CD4-positive, alpha-beta T cell (primary cell): Measurements from ENCODE around the gene VARS2. TPM values are rescaled to one million over a fixed set of nuclear protein-coding genes. Genes with fewer than 3 reads are reported as not detected.

ENCODE experiments used
- ATAC-seq: fragments of 200-7000 bp; cut with Tn5 transposase; one replicate; pipeline ENCODE4 v1.10.0; 2022; ENCODE audit warnings: mild to moderate bottlenecking; ENCODE audit not compliant: poor library complexity
- CTCF ChIA-PET: fragments of 350-600 bp; sonication (Branson Sonifier 250); formaldehyde crosslinking; loops from one replicate; lab custom pipeline; 2021; ENCODE audit warnings: antibody characterized with exemption, inconsistent platforms; lab: Charles Lee
- POLR2A ChIA-PET: fragments of 350-600 bp; sonication (Branson Sonifier 250); formaldehyde crosslinking; loops from one replicate; lab custom pipeline; 2021; ENCODE audit warnings: antibody characterized with exemption, inconsistent platforms; lab: Charles Lee
- DNase-seq, 14 experiments: peaks; one replicate each; pipeline ENCODE4 v3.0.0-alpha.2; 2013 to 2020; ENCODE audit warnings: mixed read lengths in 2 of 14
- H3K27ac ChIP-seq, 2 donors: one replicate each; pipeline versions ENCODE4 v1.5.1 to v1.7.0; 2013; ENCODE audit warnings: low read length in 2 of 2, low read depth in 1 of 2, mild to moderate bottlenecking in 1 of 2
- H3K27me3 ChIP-seq, 2 experiments: 1 replicate in 1 of 2; 2 replicates in 1 of 2; pipeline versions ENCODE4 v1.6.1 to v1.7.0; 2013; ENCODE audit warnings: low read length in 2 of 2, control low read depth in 1 of 2, mild to moderate bottlenecking in 1 of 2, moderate library complexity in 1 of 2; ENCODE audit not compliant: insufficient read depth in 2 of 2, control insufficient read depth in 1 of 2
- H3K36me3 ChIP-seq: one replicate; pipeline ENCODE4 v1.6.1; 2013; ENCODE audit warnings: low read length, control low read depth; ENCODE audit not compliant: insufficient read depth
- H3K4me1 ChIP-seq: one replicate; pipeline ENCODE4 v1.6.1; 2013; ENCODE audit warnings: low read length, control low read depth; ENCODE audit not compliant: insufficient read depth
- H3K4me3 ChIP-seq: one replicate; pipeline ENCODE4 v1.5.1; 2013; ENCODE audit warnings: mild to moderate bottlenecking, low read length, moderate library complexity
- H3K9me3 ChIP-seq, 2 experiments: 1 replicate in 1 of 2; 2 replicates in 1 of 2; pipeline versions ENCODE4 v1.6.1 to v1.7.0; 2013; ENCODE audit warnings: low read length in 2 of 2, mild to moderate bottlenecking in 2 of 2, control low read depth in 1 of 2, moderate library complexity in 1 of 2; ENCODE audit not compliant: control insufficient read depth in 1 of 2, insufficient read depth in 1 of 2
- H3K27ac Mint-ChIP-seq: one replicate; pipeline ENCODE4 v1.8.0; 2020; ENCODE audit warnings: mixed read lengths
- H3K27me3 Mint-ChIP-seq: one replicate; pipeline ENCODE4 v1.8.0; 2021; ENCODE audit warnings: mixed read lengths
- H3K36me3 Mint-ChIP-seq: one replicate; pipeline ENCODE4 v1.8.0; 2021; ENCODE audit warnings: low read depth, mixed read lengths
- H3K4me1 Mint-ChIP-seq: one replicate; pipeline ENCODE4 v1.8.0; 2021; ENCODE audit warnings: low read depth, mixed read lengths
- H3K4me3 Mint-ChIP-seq: one replicate; pipeline ENCODE4 v1.8.0; 2020; ENCODE audit warnings: mild to moderate bottlenecking, mixed read lengths
- H3K9me3 Mint-ChIP-seq: one replicate; pipeline ENCODE4 v1.8.0; 2020; ENCODE audit warnings: mixed read lengths
- CTCF ChIP-seq: fragments of 200-600 bp; IDR thresholded peaks from one replicate; pipeline ENCODE4 v1.8.0; 2022; ENCODE audit warnings: antibody characterized with exemption, mild to moderate bottlenecking
- intact Hi-C, 2 experiments: fragments of 100-400 bp; cut with DNase I in 1 of 2; cut with micrococcal nuclease in 1 of 2; formaldehyde crosslinking; loops; one replicate each; pipeline versions ENCODE4 v1.15.1 to v1.9.0; 2023 to 2025; cut with DNase I, micrococcal nuclease
- total RNA-seq, 174 experiments: library from RNA in 2 of 174; stranded (reverse) in 2 of 174; gene quantifications; one replicate each; pipeline ENCODE4 v1.2.3 and lab custom pipeline; 2021 to 2026

Gene VARS2
- total RNA-seq, 2 experiments from 2014 or later, result 19.3 to 21.7 TPM

- H3K4me1 ChIP-seq, result no peaks in the 10 kb centered on the region
- H3K27ac ChIP-seq, result no peak overlapping the region
- Mint-ChIP-seq H3K36me3 (peaks cover 36% of the 10 kb centered on the region), H3K27ac (no peak overlapping the region), H3K4me3 (no peak overlapping the region), H3K27me3 (no peaks in the 10 kb centered on the region), H3K9me3 (no peaks in the 10 kb centered on the region), H3K4me1 (no peaks in the 10 kb centered on the region)
- H3K4me3 ChIP-seq, result no peak overlapping the region
- DNase-seq (no peak), ATAC-seq (no peak)
- H3K36me3 ChIP-seq, result peaks cover 12% of the 10 kb centered on the region
- ChIA-PET POLR2A (no interaction called here), CTCF (no interaction called here)
- TF ChIP-seq CTCF, result no peak
- H3K9me3 ChIP-seq, result no peaks in the 10 kb centered on the region
- intact Hi-C loops, result no loop called here
- H3K27me3 ChIP-seq, result no peaks in the 10 kb centered on the region
Measured at GRCh38 chr6:30897882-30898281, 16.2 kb upstream of the VARS2 start.

- Histone ChIP-seq H3K4me1 (no peaks in the 10 kb centered on the region), H3K9me3 (no peaks in the 10 kb centered on the region), H3K27me3 (no peaks in the 10 kb centered on the region), H3K4me3 (no peak overlapping the region), H3K27ac (no peak overlapping the region), H3K36me3 (peaks cover 12% of the 10 kb centered on the region)
- H3K4me1 Mint-ChIP-seq, result no peaks in the 10 kb centered on the region
- POLR2A ChIA-PET, result no interaction called here
- no peak for TF ChIP-seq CTCF
- CTCF ChIA-PET, result no interaction called here
- no peak overlapping the region for H3K27ac Mint-ChIP-seq
- no peaks in the 10 kb centered on the region for H3K27me3 Mint-ChIP-seq
- H3K9me3 Mint-ChIP-seq, result no peaks in the 10 kb centered on the region
- peaks cover 36% of the 10 kb centered on the region for H3K36me3 Mint-ChIP-seq
- no peak for ATAC-seq
- H3K4me3 Mint-ChIP-seq, result no peak overlapping the region
- no peak for DNase-seq
- intact Hi-C loops, result no loop called here
Measured at GRCh38 chr6:30898750-30899360, 15.2 kb upstream of the VARS2 start.

GRCh38 chr6:30900863-30901417 is 13.1 kb upstream of the VARS2 start:
- Histone ChIP-seq H3K36me3 (peaks cover 12% of the 10 kb centered on the region), H3K4me1 (no peaks in the 10 kb centered on the region), H3K27ac (no peak overlapping the region), H3K9me3 (no peaks in the 10 kb centered on the region), H3K4me3 (no peak overlapping the region), H3K27me3 (no peaks in the 10 kb centered on the region)
- no peaks in the 10 kb centered on the region for H3K27me3 Mint-ChIP-seq
- ATAC-seq (no peak), DNase-seq (no peak)
- H3K4me3 Mint-ChIP-seq, result no peak overlapping the region
- intact Hi-C loops, result no loop called here
- ChIA-PET POLR2A (no interaction called here), CTCF (no interaction called here)
- no peak overlapping the region for H3K27ac Mint-ChIP-seq
- TF ChIP-seq CTCF, result no peak
- H3K4me1 Mint-ChIP-seq, result no peaks in the 10 kb centered on the region
- H3K9me3 Mint-ChIP-seq, result no peaks in the 10 kb centered on the region
- H3K36me3 Mint-ChIP-seq, result peaks cover 23% of the 10 kb centered on the region
